UCSD-AML1 (cell line): ENCODE results near the gene PDGFA.

Source experiments
- DNase-seq: peaks from one replicate; lab custom pipeline; 2025; ENCODE audit not compliant: unreplicated experiment; lab: John Stamatoyannopoulos, UW

PDGFA gene

DNA sequence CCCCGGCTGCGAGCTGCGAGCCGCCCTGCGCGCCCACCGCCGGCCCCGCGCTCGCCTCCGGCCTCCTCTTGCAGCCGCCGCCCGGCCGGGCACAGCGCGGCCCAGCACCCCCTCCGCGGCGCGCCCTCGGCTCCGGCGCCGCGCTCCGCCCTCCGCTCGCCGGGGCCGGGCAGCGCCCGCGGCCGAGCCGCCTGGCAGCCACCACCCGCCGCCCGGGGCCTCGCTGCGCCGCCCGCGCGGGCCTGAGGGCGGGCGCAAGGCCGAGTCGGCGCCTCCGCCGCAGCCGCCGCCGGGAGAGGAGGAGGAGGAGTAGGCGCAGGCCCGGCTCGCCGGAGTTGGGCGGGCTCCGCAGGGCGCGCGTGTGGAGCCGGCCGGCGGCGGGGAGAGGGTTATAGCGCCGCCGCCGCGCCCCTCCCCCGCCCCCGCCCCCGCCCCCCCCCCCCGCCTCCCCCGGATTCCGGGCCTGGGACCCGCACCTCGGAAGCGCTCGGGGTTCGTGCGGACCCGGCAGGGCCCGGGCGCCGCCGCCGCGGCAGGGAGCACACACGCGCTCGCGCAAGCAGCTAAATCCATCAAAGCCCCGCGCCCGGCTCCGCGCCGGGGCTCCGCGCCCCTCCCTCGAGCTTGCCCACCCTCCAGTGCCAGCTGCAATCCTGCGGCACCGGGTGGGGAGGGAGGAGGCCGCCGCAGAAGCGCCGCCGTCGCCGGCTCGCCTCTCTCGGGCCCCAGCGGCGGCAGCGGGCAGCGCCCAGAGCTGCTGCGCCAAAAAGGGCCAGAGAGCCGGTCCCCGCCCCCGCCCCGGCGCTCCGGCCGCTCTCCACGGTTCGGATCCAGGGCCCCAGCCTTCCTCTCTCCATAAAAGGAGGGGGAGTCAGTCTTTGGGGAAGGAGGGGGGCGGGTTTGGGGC is at the start of gene PDGFA:
Gene PDGFA, minus strand, starts transcription at position 363 of the 907 bp plus-strand sequence. CDS start 845 bp downstream, outside the sequence.
- peak; percentile 25 for DNase-seq

GRCh38 chr7:568031-568951 is 48.6 kb upstream of the PDGFA start:
- no peak for DNase-seq

- no peak for DNase-seq
Observed at GRCh38 chr7:567305-567883, 47.7 kb upstream of the PDGFA start.

DNA sequence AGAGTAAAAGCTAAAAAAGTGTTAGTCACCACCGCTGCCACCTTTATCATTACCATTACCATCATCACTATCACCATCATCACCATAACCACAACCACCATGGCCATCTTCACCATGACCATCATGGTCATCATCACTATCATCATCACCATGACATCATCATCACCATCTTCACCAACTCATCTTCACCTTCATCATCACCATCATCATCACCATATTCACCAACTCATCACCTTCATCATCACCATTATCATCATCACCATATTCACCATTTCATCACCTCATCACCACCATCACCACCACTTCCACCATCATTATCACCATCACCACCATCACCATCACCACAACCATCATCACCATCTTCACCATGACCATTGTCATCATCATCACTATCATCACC is 46.5 kb upstream of the PDGFA start:
- no peak for DNase-seq

DNA sequence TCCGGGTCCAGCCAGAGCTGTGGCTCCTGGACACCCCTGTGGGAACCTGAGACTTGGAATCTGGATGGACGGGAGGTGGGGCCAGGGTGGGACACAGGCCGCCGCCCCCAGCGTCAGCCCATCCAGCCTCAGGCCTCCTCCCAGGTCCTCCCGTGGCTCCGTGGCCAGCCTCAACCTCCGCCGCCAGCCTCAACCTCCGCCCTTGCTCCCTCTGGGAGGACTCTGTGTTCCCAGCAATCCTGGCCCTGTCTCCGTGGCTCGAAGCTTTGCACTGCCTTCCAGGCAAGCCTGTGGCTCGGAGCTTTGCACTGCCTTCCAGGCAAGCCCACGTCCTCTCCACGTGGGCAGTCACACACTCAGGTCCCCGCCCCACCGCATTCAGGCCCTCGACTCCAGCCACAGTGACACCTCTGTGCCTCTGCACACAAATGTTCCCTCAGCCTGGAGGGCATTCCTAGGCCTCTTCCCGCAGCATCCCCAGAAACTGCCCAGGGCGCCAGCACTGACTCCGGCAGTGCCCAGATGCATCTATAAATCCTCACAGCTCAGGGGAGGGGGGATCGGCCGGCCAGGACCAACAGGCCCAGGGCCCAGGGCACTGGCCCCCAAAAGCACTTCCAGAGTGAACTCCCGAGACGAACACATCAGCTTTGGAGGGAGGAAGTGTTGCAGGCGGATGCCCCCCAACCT is 44.7 kb upstream of the PDGFA start:
- no peak for DNase-seq

- no peak for DNase-seq
Observed at GRCh38 chr7:563629-564170, 44.1 kb upstream of the PDGFA start.

GRCh38 chr7:562789-563628 is 43.4 kb upstream of the PDGFA start:
- DNase-seq, result no peak

DNA sequence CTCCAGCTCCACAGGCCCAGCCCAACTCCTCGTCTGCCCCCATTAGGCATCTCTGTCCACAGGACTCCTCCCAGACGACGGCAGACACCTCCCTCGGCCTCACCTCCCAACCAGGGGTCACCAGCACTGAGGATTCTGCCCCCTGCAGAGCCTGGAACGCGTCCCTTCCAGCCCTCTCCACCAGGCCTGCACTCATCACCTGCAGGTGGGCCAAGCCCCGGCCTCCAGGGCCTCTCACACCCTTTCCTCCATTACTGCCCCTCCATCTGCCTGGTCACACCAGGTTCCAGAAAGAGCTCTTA is 42.7 kb upstream of the PDGFA start:
- no peak for DNase-seq

DNA sequence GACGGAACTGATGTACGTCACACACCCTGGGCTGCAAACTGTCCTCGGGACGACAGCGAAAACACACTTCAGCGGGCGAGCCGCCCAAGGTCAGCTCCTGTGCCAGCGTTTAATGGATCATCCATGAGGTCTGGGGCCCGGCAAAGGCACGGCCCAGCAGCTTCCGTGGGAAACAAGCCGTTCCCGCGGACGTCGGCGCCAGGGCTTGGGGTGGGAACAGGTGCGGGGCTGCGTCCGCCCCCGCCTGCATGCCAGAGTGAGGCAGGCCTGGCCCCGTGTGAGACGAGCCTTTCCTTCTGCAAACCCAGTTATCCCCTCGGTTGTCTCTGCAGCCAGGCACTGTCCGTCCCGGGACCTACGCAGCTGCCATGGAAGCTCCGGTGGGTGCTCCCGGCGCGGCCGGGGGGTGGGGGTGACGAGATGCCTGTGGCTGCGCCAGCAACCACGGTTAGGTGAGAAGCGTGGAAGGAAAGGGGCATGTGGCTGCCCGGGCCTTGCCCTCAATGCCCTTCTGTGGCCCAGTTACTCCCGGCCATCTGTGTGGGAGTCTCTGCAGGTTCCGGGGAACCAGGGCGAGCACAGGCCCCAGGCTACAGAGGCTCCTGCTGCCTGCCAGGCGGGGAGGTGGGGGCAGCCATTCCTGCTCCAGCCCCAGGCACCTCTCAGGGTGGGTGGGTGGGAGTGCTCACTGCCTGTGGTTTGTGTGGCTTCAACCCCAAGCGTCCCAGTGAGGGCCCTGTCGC is 42.2 kb upstream of the PDGFA start:
- DNase-seq, result no peak

DNA sequence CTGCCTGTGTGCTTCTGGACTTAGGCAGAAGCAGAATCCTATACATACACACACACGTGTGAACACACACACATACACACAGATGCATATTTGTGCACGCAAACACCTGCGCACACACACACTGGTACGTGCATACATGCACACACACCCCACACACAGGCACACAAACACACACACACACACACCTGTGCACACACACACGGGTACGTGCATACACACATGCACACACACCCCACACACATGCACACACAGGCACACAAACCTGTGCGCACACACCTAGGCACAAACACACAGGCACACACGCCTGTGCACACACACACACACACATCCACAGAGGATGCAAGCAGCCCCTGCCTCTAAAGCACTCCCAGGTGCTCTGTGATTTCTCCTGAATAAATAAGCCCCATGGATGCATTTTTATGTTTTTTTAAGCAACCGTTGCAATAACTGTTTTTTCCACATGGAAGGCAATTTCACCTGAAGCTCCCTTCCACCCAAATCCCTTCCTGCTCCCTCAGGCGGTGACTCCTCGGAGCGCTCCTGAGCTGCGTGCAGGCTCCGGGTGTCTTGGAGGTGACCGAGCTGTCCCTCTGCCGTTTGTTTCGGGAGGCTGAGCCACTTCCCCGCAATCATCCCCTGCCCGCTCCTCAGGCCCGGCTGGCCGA is 41.5 kb upstream of the PDGFA start:
- DNase-seq, result no peak

- no peak for DNase-seq
Observed at GRCh38 chr7:559396-559705, 39.7 kb upstream of the PDGFA start.

GRCh38 chr7:557558-557881 is 37.9 kb upstream of the PDGFA start:
- no peak for DNase-seq

DNA sequence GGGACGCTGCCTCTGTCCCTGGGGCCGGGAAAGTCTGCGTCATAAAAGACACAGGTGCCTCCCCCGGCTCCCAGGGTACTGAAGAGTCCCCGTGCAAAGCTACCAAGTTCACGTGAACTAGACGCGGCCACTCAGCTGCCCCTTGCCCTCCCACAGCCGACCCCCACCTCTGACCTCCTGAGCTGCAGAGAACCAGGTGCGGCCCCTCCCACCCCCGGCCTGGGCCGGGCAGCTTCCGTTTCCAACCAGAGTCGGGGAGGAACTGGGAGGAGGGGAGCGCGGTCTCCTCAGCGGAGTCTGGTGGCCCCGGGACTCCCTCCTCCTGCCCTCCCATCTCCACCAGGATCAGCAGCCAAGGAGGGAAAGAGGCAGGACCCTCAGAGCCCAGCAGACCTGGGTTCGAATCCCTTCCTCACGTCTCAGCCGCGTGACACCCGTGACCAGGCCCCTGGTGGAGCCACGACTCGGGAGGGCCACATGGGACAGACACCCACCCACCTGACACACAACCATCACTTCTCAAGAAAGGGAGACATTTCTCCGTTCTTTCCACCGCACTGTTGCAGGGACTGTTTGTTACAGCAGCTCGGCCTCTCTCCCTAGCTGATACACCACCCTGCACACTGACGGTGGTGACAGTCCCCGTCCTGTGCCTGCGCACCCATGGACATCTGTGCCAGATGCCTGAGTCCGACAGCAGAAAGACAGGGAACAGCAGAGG is 37.4 kb upstream of the PDGFA start:
- DNase-seq, result no peak

DNA sequence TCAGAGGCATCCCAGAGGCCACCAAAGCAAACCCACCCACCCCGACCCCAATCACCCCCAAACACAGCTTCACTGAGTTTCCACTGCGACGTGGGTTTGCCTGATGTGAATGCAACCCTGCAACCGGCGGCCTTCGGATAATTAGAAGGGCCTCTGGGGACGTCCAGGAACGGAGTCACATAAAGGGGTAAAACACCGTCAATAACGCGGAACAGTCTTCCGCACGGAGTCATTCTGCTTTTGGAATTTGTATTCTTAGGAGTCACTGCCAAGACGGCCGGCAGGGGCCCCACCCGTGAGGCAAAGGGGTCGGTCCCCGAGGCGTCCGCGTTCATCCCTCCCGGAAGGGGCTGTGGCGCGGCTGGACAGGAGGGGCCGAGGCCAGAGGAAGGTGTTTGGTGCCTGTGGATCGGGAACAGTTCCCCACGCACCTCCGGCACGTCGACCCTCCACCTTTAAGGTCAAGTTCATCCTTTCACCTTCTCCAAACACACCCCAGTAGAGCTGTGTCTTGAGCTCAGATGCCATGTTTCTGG is 36.7 kb upstream of the PDGFA start:
- DNase-seq, result no peak

GRCh38 chr7:555551-556160 is 36.0 kb upstream of the PDGFA start:
- DNase-seq, result no peak

- DNase-seq, result no peak
Observed at GRCh38 chr7:553636-554111, 34.0 kb upstream of the PDGFA start.

DNA sequence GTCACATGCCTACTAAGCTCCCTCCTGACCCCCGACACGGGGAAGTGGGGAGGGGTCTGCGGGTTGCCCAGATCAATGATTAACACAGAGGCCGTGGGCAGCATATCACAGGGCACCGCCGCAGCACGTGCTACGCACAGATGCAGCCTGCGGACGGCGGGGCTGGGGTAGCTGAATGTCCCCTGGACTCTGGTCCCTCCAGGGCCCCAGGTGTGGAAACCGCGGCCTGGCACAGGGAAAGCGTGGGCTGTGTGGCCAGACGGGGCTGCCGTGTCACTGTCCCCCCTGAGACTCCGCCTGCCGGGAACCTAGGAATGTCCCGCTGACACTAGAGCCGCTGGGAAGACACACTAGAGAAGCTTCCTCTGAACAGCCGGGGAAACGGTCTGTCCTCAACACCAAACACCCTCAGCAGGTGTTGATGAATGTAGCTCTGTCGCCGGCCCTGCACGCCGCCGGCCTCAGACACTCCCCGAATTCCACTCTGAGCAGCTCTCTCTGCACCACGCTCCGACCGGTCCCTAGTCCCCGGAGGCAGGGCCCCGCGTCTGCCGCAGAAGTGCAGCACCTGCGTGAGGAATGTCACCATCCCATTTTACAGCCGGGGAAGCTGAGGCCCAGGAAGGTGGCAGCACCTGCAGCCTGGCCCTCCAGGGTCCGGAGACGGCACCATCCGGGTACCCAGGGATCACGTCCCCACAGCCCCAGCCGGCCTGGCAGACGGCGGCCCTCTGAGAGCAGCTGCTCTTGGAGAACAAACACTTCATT is 33.4 kb upstream of the PDGFA start:
- no peak for DNase-seq
